IMR-90 (cell line): Measurements from ENCODE around the gene RSPH3. TPM values are rescaled to one million over a fixed set of nuclear protein-coding genes. Genes with fewer than 3 reads are reported as not detected.

Experiments used
- ATAC-seq: fragments of 200-7000 bp; cut with Tn5 transposase; 2 replicates; pipeline ENCODE4 v1.9.1; 2020; ENCODE audit warnings: low read depth, mild to moderate bottlenecking, moderate library complexity
- BruUV-seq: library from RNA; stranded (reverse); fragments of 400-500 nt; replicated peaks from 2 replicates; lab custom pipeline; 2021; lab: Mats Ljungman, UMichigan
- CTCF ChIA-PET: fragments of 300-600 bp; formaldehyde crosslinking; extraction: SDS; loops from one replicate; lab custom pipeline; 2021; ENCODE audit warnings: antibody characterized with exemption; lab: Yijun Ruan, JAX
- POLR2A ChIA-PET: fragments of 300-600 bp; sonication (Branson Sonifier 250); formaldehyde crosslinking; loops from one replicate; lab custom pipeline; 2022; ENCODE audit warnings: antibody characterized with exemption; ENCODE audit not compliant: unreplicated experiment; lab: Charles Lee
- DNase-seq: peaks from one replicate; pipeline ENCODE4 v3.0.0; 2013
- H2AFZ ChIP-seq: replicated peaks from 2 replicates; pipeline ENCODE3; 2013; ENCODE audit warnings: low read length, mild to moderate bottlenecking; ENCODE audit not compliant: poor library complexity
- H2AK5ac ChIP-seq: 2 replicates; pipeline ENCODE4 v1.6.1; 2013; ENCODE audit warnings: low read depth, low read length, inconsistent platforms
- H2AK9ac ChIP-seq: replicated peaks from 2 replicates; pipeline ENCODE3; 2013; ENCODE audit warnings: mild to moderate bottlenecking, low read depth, low read length, moderate library complexity; ENCODE audit not compliant: poor library complexity
- H2BK120ac ChIP-seq: 2 replicates; pipeline ENCODE4 v1.6.1; 2013; ENCODE audit warnings: low read depth, low read length, inconsistent platforms
- H2BK15ac ChIP-seq: 3 replicates; pipeline ENCODE4 v1.6.1; 2013; ENCODE audit warnings: low read depth, low read length, inconsistent platforms
- H2BK20ac ChIP-seq: 2 replicates; pipeline ENCODE4 v1.6.1; 2013; ENCODE audit warnings: low read depth, mild to moderate bottlenecking, inconsistent platforms, low read length, moderate library complexity
- H2BK5ac ChIP-seq: 2 replicates; pipeline ENCODE4 v1.6.1; 2013; ENCODE audit warnings: mild to moderate bottlenecking, low read depth, low read length, inconsistent platforms; ENCODE audit not compliant: poor library complexity, severe bottlenecking
- H3K14ac ChIP-seq: replicated peaks from 2 replicates; pipeline ENCODE4 v1.6.1; 2013; ENCODE audit warnings: low read depth, low read length, inconsistent platforms
- H3K18ac ChIP-seq: 2 replicates; pipeline ENCODE4 v1.6.1; 2013; ENCODE audit warnings: low read depth, low read length, control low read depth
- H3K23ac ChIP-seq: 2 replicates; pipeline ENCODE4 v1.6.1; 2013; ENCODE audit warnings: low read depth, low read length, inconsistent platforms
- H3K27ac ChIP-seq: 2 replicates; pipeline ENCODE4 v1.5.1; 2013; ENCODE audit warnings: mild to moderate bottlenecking, control low read depth, low read length; ENCODE audit not compliant: insufficient read depth
- H3K27me3 ChIP-seq: 2 replicates; pipeline ENCODE4 v1.6.1; 2013; ENCODE audit warnings: low read length; ENCODE audit not compliant: control insufficient read depth, insufficient read depth
- H3K36me3 ChIP-seq: 2 replicates; pipeline ENCODE4 v1.6.1; 2013; ENCODE audit warnings: low read length, mixed read lengths; ENCODE audit not compliant: control insufficient read depth, insufficient read depth
- H3K4ac ChIP-seq: 2 replicates; pipeline ENCODE4 v1.6.1; 2013; ENCODE audit warnings: low read depth, low read length, inconsistent platforms
- H3K4me1 ChIP-seq: 2 replicates; pipeline ENCODE4 v1.6.1; 2013; ENCODE audit warnings: low read length, mixed read lengths; ENCODE audit not compliant: control insufficient read depth, insufficient read depth
- H3K4me2 ChIP-seq: 2 replicates; pipeline ENCODE4 v1.6.1; 2013; ENCODE audit warnings: low read depth, mild to moderate bottlenecking, control low read depth, low read length, moderate library complexity
- H3K4me3 ChIP-seq: 2 replicates; pipeline ENCODE4 v1.5.1; 2013; ENCODE audit warnings: low read depth, mild to moderate bottlenecking, control low read depth, low read length, moderate library complexity; ENCODE audit not compliant: insufficient read depth
- H3K56ac ChIP-seq: 2 replicates; pipeline ENCODE4 v1.6.1; 2013; ENCODE audit warnings: low read length, inconsistent platforms; ENCODE audit not compliant: insufficient read depth; ENCODE audit errors: extremely low read depth
- H3K79me1 ChIP-seq, 2 experiments: 2 replicates each; pipeline ENCODE4 v1.6.1; 2013; ENCODE audit warnings: low read length in 2 of 2, inconsistent platforms in 1 of 2, low read depth in 1 of 2
- H3K9ac ChIP-seq: 2 replicates; pipeline ENCODE4 v1.6.1; 2013; ENCODE audit warnings: low read depth, low read length, control low read depth
- H3K9me1 ChIP-seq: 2 replicates; pipeline ENCODE4 v1.6.1; 2013; ENCODE audit warnings: low read length, inconsistent platforms; ENCODE audit not compliant: insufficient read depth
- H3K9me3 ChIP-seq: 2 replicates; pipeline ENCODE4 v1.6.1; 2013; ENCODE audit warnings: low read length; ENCODE audit not compliant: control insufficient read depth, insufficient read depth
- H4K20me1 ChIP-seq: 2 replicates; pipeline ENCODE4 v1.6.1; 2013; ENCODE audit warnings: low read length, inconsistent platforms; ENCODE audit not compliant: insufficient read depth
- H4K5ac ChIP-seq: 2 replicates; pipeline ENCODE4 v1.6.1; 2013; ENCODE audit warnings: mild to moderate bottlenecking, low read depth, low read length, control low read depth
- H4K8ac ChIP-seq, 2 experiments: 2 replicates each; pipeline ENCODE4 v1.6.1; 2013; ENCODE audit warnings: low read depth in 2 of 2, low read length in 2 of 2, control low read depth in 1 of 2, inconsistent platforms in 1 of 2
- H4K91ac ChIP-seq: 2 replicates; pipeline ENCODE4 v1.6.1; 2013; ENCODE audit warnings: low read depth, low read length, inconsistent platforms; ENCODE audit not compliant: insufficient read depth
- BHLHE40 ChIP-seq: fragments of 150-350 bp; IDR thresholded peaks from 2 replicates; pipeline ENCODE4 v1.6.1; 2016; ENCODE audit warnings: mild to moderate bottlenecking, low read depth, low read length
- CEBPB ChIP-seq: IDR thresholded peaks from 2 replicates; pipeline ENCODE4 v1.6.1; 2012; ENCODE audit warnings: low read depth, low read length, improper control_type of control experiment
- CHD1 ChIP-seq: IDR thresholded peaks from 2 replicates; pipeline ENCODE4 v1.6.1; 2012; ENCODE audit warnings: low read depth, low read length, improper control_type of control experiment
- FOS ChIP-seq: fragments of 150-350 bp; IDR thresholded peaks from 2 replicates; pipeline ENCODE4 v1.6.1; 2016; ENCODE audit warnings: low read depth, low read length
- MAFK ChIP-seq: IDR thresholded peaks from 2 replicates; pipeline ENCODE4 v1.6.1; 2012; ENCODE audit warnings: low read depth, low read length, improper control_type of control experiment
- MAZ ChIP-seq: IDR thresholded peaks from 2 replicates; pipeline ENCODE4 v1.6.1; 2012; ENCODE audit warnings: low read depth, mild to moderate bottlenecking, low read length, improper control_type of control experiment, moderate library complexity, borderline replicate concordance
- NFE2L2 ChIP-seq: fragments of 150-350 bp; IDR thresholded peaks from 2 replicates; pipeline ENCODE4 v1.6.1; 2016; ENCODE audit warnings: low read depth, mild to moderate bottlenecking, low read length
- POLR2A ChIP-seq: IDR thresholded peaks from 2 replicates; pipeline ENCODE4 v1.6.1; 2012; ENCODE audit warnings: mild to moderate bottlenecking, low read depth, low read length
- RAD21 ChIP-seq: IDR thresholded peaks from 2 replicates; pipeline ENCODE4 v1.6.1; 2012; ENCODE audit warnings: low read length, improper control_type of control experiment
- RFX5 ChIP-seq: IDR thresholded peaks from 2 replicates; pipeline ENCODE4 v1.8.0; 2012; ENCODE audit warnings: low read depth, mild to moderate bottlenecking, low read length, moderate library complexity
- SMC3 ChIP-seq: fragments of 150-350 bp; IDR thresholded peaks from 2 replicates; pipeline ENCODE4 v1.6.1; 2016; ENCODE audit warnings: low read depth, mild to moderate bottlenecking, antibody characterized with exemption, low read length, moderate library complexity
- USF2 ChIP-seq: fragments of 150-350 bp; IDR thresholded peaks from 2 replicates; pipeline ENCODE4 v1.6.1; 2017; ENCODE audit warnings: mild to moderate bottlenecking, antibody characterized with exemption, low read length, low read depth
- WGBS, 2 experiments: methylation state at CpG; one replicate each; pipeline versions ENCODE4 v1.1.5 to v1.1.7; 2013; ENCODE audit warnings: missing lambda C conversion rate in 2 of 2; ENCODE audit not compliant: insufficient read length in 1 of 2; ENCODE audit errors: extremely low coverage in 2 of 2; 5-methylcytosine and 5-hydroxymethylcytosine counted together
- dilution Hi-C: fragments of 300-500 bp; cut with HindIII; formaldehyde crosslinking; loops from one replicate; pipeline ENCODE4 v1.14.3; 2018; ENCODE audit warnings: low sequenced_read_pairs; ENCODE audit not compliant: unreplicated experiment
- in situ Hi-C: fragments of 300-500 bp; cut with MboI; formaldehyde crosslinking; loops from 3 replicates; pipeline ENCODE4 v1.14.3; 2019; ENCODE audit warnings: low sequenced_read_pairs, inconsistent platforms, mixed read lengths
- intact Hi-C: fragments of 100-400 bp; cut with micrococcal nuclease; formaldehyde crosslinking; loops from 2 replicates; pipeline ENCODE4 v1.10.0; 2022
- polyA plus RNA-seq, 3 experiments: library from polyadenylated mRNA; depleted of rRNA; stranded (reverse); fragments of >200 nt; gene quantifications; 2 replicates each; pipeline ENCODE4 v1.2.3, GENCODE V29; 2012; ENCODE audit warnings: low replicate concordance in 1 of 3
- total RNA-seq: library from RNA; depleted of rRNA; stranded (reverse); fragments of >200 nt; gene quantifications from 2 replicates; pipeline ENCODE4 v1.2.3, GENCODE V29; 2012
- TF ChIP-seq, protein P1 (sequence below): fragments of 150-350 bp; IDR thresholded peaks from 2 replicates; pipeline ENCODE4 v1.6.1; 2016; ENCODE audit warnings: low read depth, mild to moderate bottlenecking, low read length, moderate library complexity, borderline replicate concordance

The RSPH3 gene
- total and polyA plus RNA-seq, 2 of the 4 experiments (the other 2 are of a cell fraction) = 1.7 to 3.0 TPM

GRCh38 chr6:159042003-159042825 lies 42.2 kb upstream of the RSPH3 start (continued):
- TF ChIP-seq BHLHE40 = no peak
- no peak for TF ChIP-seq FOS

- Histone ChIP-seq H3K18ac (no peak overlapping the region), H3K56ac (no peak overlapping the region), H3K79me1 (no peaks in the 10 kb centered on the region), H2AK5ac (no peak overlapping the region), H2BK20ac (no peak overlapping the region), H4K20me1 (no peaks in the 10 kb centered on the region), H4K5ac (no peak overlapping the region), H4K8ac (no peak overlapping the region), H3K4me1 (no peaks in the 10 kb centered on the region), H3K9ac (no peak overlapping the region), H2AFZ (no peak overlapping the region), H3K14ac (no peak overlapping the region), H3K4me3 (no peak overlapping the region), H3K9me3 (no peaks in the 10 kb centered on the region), H2BK120ac (no peak overlapping the region), H3K36me3 (no peaks in the 10 kb centered on the region), H4K91ac (no peak overlapping the region), H3K4ac (no peak overlapping the region), H2AK9ac (no peak overlapping the region), H3K4me2 (no peak overlapping the region), H2BK5ac (no peak overlapping the region), H3K27ac (no peak overlapping the region), H3K27me3 (peaks cover 52% of the 10 kb centered on the region), H3K23ac (no peak overlapping the region), H2BK15ac (no peak overlapping the region), H3K9me1 (no peaks in the 10 kb centered on the region)
- ChIA-PET CTCF (interaction anchor here (1.1 kb wide), 1 partner anchor 53 kb away, joined by 3 read pairs; no protein-coding TSS in a partner anchor), POLR2A (no interaction called here)
- WGBS, 2 experiments = no CpG with 5 or more reads among the region's 7 CpGs
- DNase-seq = no peak
- ATAC-seq = no peak
- dilution Hi-C loops = no loop called here
- in situ Hi-C loops = no loop called here
- intact Hi-C loops = no loop called here
- no TSS peak for BruUV-seq
- TF ChIP-seq MAZ (no peak), CEBPB (no peak), MAFK (no peak), BHLHE40 (no peak), CHD1 (no peak), RFX5 (no peak), RAD21 (no peak), NFE2L2 (no peak), USF2 (no peak), FOS (no peak), SMC3 (no peak), POLR2A (no peak)
- TF ChIP-seq, protein P1, sequence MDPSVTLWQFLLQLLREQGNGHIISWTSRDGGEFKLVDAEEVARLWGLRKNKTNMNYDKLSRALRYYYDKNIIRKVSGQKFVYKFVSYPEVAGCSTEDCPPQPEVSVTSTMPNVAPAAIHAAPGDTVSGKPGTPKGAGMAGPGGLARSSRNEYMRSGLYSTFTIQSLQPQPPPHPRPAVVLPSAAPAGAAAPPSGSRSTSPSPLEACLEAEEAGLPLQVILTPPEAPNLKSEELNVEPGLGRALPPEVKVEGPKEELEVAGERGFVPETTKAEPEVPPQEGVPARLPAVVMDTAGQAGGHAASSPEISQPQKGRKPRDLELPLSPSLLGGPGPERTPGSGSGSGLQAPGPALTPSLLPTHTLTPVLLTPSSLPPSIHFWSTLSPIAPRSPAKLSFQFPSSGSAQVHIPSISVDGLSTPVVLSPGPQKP = no peak
These were observed 41.2 kb upstream of the RSPH3 start for GRCh38 chr6:159041181-159041580.
